ENCODE results near the gene CEMIP2.

The CEMIP2 gene

GRCh38 chr9:71755230-71755629 lies 13.1 kb downstream of the CEMIP2 start:
- H2AFZ ChIP-seq (ENCODE audit: low read depth): no peak overlapping the region
- no peak overlapping the region for H3K27ac ChIP-seq
- no peak overlapping the region for H3K4me2 ChIP-seq
- no peaks in the 10 kb centered on the region for H3K36me3 ChIP-seq (ENCODE audit: insufficient read depth)
- no peak overlapping the region for H3K9ac ChIP-seq
- peaks cover 4% of the 10 kb centered on the region for H3K4me1 ChIP-seq (ENCODE audit: low read depth, poor library complexity, severe bottlenecking)
- no peaks in the 10 kb centered on the region for H3K79me2 ChIP-seq (ENCODE audit: insufficient read depth, low read depth)
- no peak overlapping the region for H3K4me3 ChIP-seq (IDR thresholded peaks at IDR 0.05; ENCODE audit: insufficient read depth, low read depth, low read length)
- no peaks in the 10 kb centered on the region for H4K20me1 ChIP-seq (ENCODE audit: insufficient read depth)
- no peak for TF ChIP-seq CTCF (conservative IDR thresholded peaks at IDR 0.05; ENCODE audit: low read depth, low read length)
- no peaks in the 10 kb centered on the region for H3K27me3 ChIP-seq (ENCODE audit: insufficient read depth, low read depth)

GRCh38 chr9:71754151-71754550 lies 14.2 kb downstream of the CEMIP2 start:
- H3K79me2 ChIP-seq (ENCODE audit: insufficient read depth, low read depth): no peaks in the 10 kb centered on the region
- no peaks in the 10 kb centered on the region for H4K20me1 ChIP-seq (ENCODE audit: insufficient read depth)
- no peak overlapping the region for H3K27ac ChIP-seq
- no peak overlapping the region for H2AFZ ChIP-seq (ENCODE audit: low read depth)
- H3K4me2 ChIP-seq: no peak overlapping the region
- no peak for TF ChIP-seq CTCF (conservative IDR thresholded peaks at IDR 0.05; ENCODE audit: low read depth, low read length)
- no peaks in the 10 kb centered on the region for H3K36me3 ChIP-seq (ENCODE audit: insufficient read depth)
- no peak overlapping the region for H3K9ac ChIP-seq
- H3K27me3 ChIP-seq (ENCODE audit: insufficient read depth, low read depth): no peaks in the 10 kb centered on the region
- no peak overlapping the region for H3K4me3 ChIP-seq (IDR thresholded peaks at IDR 0.05; ENCODE audit: insufficient read depth, low read depth, low read length)
- H3K4me1 ChIP-seq (ENCODE audit: low read depth, poor library complexity, severe bottlenecking): peaks cover 4% of the 10 kb centered on the region

- TF ChIP-seq CTCF (conservative IDR thresholded peaks at IDR 0.05; ENCODE audit: low read depth, low read length): no peak
- H3K79me2 ChIP-seq (ENCODE audit: insufficient read depth, low read depth): no peaks in the 10 kb centered on the region
- H3K4me2 ChIP-seq: no peak overlapping the region
- H3K27ac ChIP-seq: no peak overlapping the region
- no peaks in the 10 kb centered on the region for H3K36me3 ChIP-seq (ENCODE audit: insufficient read depth)
- H3K9ac ChIP-seq: no peak overlapping the region
- no peaks in the 10 kb centered on the region for H4K20me1 ChIP-seq (ENCODE audit: insufficient read depth)
- no peak overlapping the region for H3K4me3 ChIP-seq (IDR thresholded peaks at IDR 0.05; ENCODE audit: insufficient read depth, low read depth, low read length)
- H3K4me1 ChIP-seq (ENCODE audit: low read depth, poor library complexity, severe bottlenecking): no peaks in the 10 kb centered on the region
- H3K27me3 ChIP-seq (ENCODE audit: insufficient read depth, low read depth): no peaks in the 10 kb centered on the region
- H2AFZ ChIP-seq (ENCODE audit: low read depth): no peak overlapping the region
Observed at GRCh38 chr9:71752928-71753327, 15.4 kb downstream of the CEMIP2 start.

GRCh38 chr9:71752352-71752751 lies 16.0 kb downstream of the CEMIP2 start:
- Histone ChIP-seq H3K4me3 (IDR thresholded peaks at IDR 0.05; ENCODE audit: insufficient read depth, low read depth, low read length) (no peak overlapping the region), H3K27me3 (ENCODE audit: insufficient read depth, low read depth) (no peaks in the 10 kb centered on the region), H3K27ac (no peak overlapping the region), H3K79me2 (ENCODE audit: insufficient read depth, low read depth) (no peaks in the 10 kb centered on the region), H3K4me2 (no peak overlapping the region), H3K9ac (no peak overlapping the region), H3K36me3 (ENCODE audit: insufficient read depth) (no peaks in the 10 kb centered on the region), H4K20me1 (ENCODE audit: insufficient read depth) (no peaks in the 10 kb centered on the region), H3K4me1 (ENCODE audit: low read depth, poor library complexity, severe bottlenecking) (no peaks in the 10 kb centered on the region), H2AFZ (ENCODE audit: low read depth) (no peak overlapping the region)
- TF ChIP-seq CTCF (conservative IDR thresholded peaks at IDR 0.05; ENCODE audit: low read depth, low read length): no peak
